Heart left ventricle (tissue), 13 donors: ENCODE measurements around the gene SOX10.

Experiments used
- POLR2A ChIP-seq, 2 donors: fragments of 450-650 bp; IDR thresholded peaks; one replicate each; pipeline ENCODE4 v1.6.1; 2017; ENCODE audit warnings: antibody characterized with exemption in 2 of 2, mild to moderate bottlenecking in 2 of 2, moderate library complexity in 2 of 2
- TF ChIP-seq, protein P1 (sequence below), 12 donors: fragments of 200-600 bp; sonication (generic) in 4 of 12; IDR thresholded peaks; one replicate each; pipeline versions ENCODE4 v1.5.0 to v1.8.0; 2018 to 2022; ENCODE audit warnings: antibody characterized with exemption in 12 of 12, mild to moderate bottlenecking in 5 of 12
- donor health status: ischemic (EF 13 %, LVEDD 7.1; RV severe dilation, severe dysfunction).
- donor health status: DM: no; HTN: yes; CAD: no.
- donor health status: DM: no; HTN: no; CAD: no.
- donor health status: ischemic (EF 25% LVEDD 6.9; RV normal size, moderate dysfunction).
- donor health status: ischemic (EF 25% LVEDD 5.7; RV mildly dilated, moderate dysfunction).
- donor health status: ischemic (EF 35%, LVEDD 5.7; RV mildly dilated, moderate dysfunction).
- donor health status: nonischemic (EF 11% LVEDD 7.7; RV severe dilation, severe dysfunction).
- donor health status: DM: yes; HTN: yes; CAD: no.
- donor health status: PGD.
- donor health status: ischemic (EF 29% LVEDD 5.4; RV normal size, mild dysfunction).
- donor health status: nonischemic (EF 23%, LVEDD 6.1; RV moderate dilation, normal function).

DNA sequence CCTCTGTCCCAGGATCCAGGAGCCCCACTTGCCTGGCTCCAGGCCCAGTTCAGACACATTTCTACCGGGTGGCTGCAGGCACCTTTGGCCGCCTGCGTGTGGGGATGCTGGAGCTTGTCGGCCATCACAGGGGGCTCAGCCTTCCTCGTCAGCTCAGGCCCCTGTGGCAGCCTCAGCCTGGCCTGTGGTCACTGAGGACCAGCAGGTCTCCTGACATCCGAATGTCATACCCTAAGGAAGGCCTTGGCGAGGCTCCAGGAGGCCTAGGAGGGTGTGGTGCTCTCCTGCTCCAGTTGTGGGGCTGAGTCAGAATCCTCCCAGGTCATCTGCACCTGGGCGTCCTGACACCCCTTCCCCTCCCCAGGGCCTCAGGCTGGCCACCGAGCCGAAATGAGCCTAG is 14.9 kb upstream of the SOX10 start:
- TF ChIP-seq, protein P1, sequence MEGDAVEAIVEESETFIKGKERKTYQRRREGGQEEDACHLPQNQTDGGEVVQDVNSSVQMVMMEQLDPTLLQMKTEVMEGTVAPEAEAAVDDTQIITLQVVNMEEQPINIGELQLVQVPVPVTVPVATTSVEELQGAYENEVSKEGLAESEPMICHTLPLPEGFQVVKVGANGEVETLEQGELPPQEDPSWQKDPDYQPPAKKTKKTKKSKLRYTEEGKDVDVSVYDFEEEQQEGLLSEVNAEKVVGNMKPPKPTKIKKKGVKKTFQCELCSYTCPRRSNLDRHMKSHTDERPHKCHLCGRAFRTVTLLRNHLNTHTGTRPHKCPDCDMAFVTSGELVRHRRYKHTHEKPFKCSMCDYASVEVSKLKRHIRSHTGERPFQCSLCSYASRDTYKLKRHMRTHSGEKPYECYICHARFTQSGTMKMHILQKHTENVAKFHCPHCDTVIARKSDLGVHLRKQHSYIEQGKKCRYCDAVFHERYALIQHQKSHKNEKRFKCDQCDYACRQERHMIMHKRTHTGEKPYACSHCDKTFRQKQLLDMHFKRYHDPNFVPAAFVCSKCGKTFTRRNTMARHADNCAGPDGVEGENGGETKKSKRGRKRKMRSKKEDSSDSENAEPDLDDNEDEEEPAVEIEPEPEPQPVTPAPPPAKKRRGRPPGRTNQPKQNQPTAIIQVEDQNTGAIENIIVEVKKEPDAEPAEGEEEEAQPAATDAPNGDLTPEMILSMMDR (IDR thresholded peaks at IDR 0.05): no peak
- no peak for TF ChIP-seq POLR2A (IDR thresholded peaks at IDR 0.05)
